ENCODE measurements around the gene PHACTR2.
"Not testable (repeated sequence)": the region's sequence is repeated elsewhere in the genome, so short reads cannot be mapped to it uniquely, and the experiment has no call there.

Gene PHACTR2

DNA sequence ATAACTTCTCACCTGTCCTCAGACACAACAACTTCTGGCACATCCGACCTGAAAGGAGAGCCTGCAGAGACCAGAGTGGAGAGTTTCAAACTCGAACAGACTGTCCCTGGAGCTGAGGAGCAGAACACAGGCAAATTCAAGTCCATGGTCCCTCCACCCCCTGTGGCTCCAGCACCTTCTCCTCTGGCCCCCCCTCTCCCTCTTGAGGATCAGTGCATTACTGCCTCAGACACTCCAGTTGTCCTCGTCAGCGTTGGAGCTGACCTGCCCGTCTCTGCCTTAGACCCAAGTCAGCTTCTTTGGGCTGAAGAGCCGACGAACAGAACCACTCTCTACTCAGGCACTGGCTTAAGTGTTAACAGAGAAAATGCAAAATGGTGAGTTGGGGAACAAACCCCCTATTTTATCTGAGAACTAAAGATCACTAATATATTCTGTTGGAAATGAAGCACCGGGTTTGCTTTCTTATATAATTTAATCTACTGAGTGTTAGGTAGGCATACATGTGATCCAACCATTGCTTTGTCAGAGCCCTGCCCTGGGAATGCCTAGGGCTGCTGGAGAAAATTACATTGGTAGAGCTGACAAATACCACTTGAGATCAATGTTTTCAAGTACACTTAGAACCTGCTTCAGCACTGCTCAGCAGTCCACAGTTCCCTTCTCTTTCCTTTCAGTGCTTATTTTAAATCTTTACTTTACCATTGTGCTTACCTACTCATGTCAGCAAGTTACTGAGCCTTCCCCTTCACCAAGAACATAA, 87.8 kb downstream of the PHACTR2 start:
- DNase-seq (ENCODE audit: low read depth in 4 of 4, low spot score in 1 of 4) = no peak

DNA sequence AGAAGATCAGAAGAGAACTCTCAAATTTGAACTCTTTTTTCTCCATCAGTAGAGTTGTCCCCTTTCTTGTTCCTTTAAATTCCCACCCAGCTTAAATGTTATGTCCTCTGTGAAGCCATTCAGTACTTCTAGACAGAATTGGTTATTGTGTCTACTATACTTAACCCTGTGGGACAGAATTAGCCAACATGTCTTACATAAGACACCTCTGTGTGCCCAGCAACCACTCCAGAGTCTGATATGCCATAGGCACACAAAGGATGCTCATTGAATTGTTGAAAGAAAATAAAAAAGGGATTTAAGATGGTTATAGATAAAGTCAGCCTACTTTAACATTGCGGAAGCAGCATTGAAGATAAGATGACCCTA, 88.4 kb downstream of the PHACTR2 start:
- no peak for DNase-seq (ENCODE audit: low read depth in 4 of 4, low spot score in 1 of 4)

GRCh38 chr6:143767433-143767832, 89.7 kb downstream of the PHACTR2 start:
- DNase-seq (ENCODE audit: low read depth in 4 of 4, low spot score in 1 of 4) = no peak

- DNase-seq (ENCODE audit: low read depth in 4 of 4, low spot score in 1 of 4) = no peak
Observed at GRCh38 chr6:143772116-143773086, 94.6 kb downstream of the PHACTR2 start.

DNA sequence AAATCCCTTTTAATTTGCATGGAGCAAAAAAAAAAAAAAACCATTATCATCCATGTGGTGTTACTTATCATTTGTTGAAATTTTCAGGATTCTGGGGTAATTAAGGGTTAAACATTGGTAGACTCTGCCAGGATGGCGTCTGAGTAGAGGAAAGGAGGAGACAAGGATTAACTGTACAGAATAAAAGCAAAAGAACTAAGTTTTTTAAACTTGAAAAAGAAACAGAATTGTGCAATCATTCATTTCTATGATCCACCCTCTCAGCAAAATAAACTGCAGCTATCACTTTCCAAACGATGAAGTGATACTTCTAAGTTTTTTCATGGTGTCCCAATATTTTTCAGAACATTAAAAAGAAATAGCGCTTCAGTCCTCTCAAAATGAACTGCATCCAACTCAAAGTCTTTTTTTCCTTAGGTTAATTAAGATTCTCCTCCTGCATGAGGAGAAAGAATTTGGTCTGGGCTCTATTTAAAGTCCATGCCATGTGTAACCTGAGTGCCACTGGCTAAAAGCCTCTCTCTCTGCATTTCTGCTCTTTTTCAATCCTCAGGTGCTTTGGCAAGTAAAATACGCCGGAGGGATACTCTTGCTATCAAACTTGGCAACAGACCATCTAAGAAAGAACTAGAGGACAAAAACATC, 95.9 kb downstream of the PHACTR2 start:
- DNase-seq (ENCODE audit: low read depth in 4 of 4, low spot score in 1 of 4) = no peak

- DNase-seq (ENCODE audit: low read depth in 4 of 4, low spot score in 1 of 4) = no peak
Observed at GRCh38 chr6:143774347-143774746, 96.6 kb downstream of the PHACTR2 start.

GRCh38 chr6:143775336-143775735, 97.6 kb downstream of the PHACTR2 start:
- no peak for DNase-seq (ENCODE audit: low read depth in 4 of 4, low spot score in 1 of 4)

- DNase-seq (ENCODE audit: low read depth in 4 of 4, low spot score in 1 of 4) = no peak
Observed at GRCh38 chr6:143778926-143779325, 101.2 kb downstream of the PHACTR2 start.

- no peak for DNase-seq (ENCODE audit: low read depth in 4 of 4, low spot score in 1 of 4)
Observed at GRCh38 chr6:143782481-143782880, 104.7 kb downstream of the PHACTR2 start.

DNA sequence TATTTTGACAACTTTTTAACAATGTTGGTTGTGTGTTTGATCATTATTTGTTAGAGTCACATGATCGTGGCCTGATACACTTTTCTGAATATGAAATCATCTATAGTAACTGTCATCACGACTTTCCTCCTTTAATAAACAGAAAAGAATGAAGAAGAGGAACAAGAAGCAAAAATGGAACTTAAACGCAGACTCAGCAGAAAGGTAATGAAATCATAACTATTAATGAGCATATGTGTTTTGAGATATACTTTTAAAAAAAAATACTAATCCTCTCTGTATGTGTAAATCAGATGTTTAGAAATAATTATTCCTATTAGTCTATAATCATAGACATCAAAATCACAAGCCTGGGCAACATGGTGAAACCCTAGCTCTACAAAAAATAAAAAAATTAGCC, 105.3 kb downstream of the PHACTR2 start:
- DNase-seq (ENCODE audit: low read depth in 4 of 4, low spot score in 1 of 4) = no peak

DNA sequence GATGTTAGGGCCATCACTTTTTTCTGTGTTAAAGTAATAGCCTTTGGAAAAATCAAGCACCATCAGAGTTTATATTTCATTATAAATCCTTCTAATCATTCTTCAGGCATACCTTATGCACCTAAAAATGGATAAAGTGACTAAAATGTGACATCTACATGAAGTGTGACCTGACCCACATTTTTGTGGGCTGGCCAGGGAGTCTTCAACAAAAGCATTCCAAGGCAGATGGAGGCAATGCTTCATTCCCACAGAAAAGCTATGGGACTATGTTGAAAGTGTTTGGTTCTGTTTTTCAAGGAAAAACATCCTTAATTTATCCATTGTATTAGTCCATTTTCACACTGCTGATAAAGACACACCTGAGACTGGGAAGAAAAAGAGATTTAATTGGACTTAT, 106.6 kb downstream of the PHACTR2 start:
- DNase-seq (ENCODE audit: low read depth in 4 of 4, low spot score in 1 of 4) = no peak

DNA sequence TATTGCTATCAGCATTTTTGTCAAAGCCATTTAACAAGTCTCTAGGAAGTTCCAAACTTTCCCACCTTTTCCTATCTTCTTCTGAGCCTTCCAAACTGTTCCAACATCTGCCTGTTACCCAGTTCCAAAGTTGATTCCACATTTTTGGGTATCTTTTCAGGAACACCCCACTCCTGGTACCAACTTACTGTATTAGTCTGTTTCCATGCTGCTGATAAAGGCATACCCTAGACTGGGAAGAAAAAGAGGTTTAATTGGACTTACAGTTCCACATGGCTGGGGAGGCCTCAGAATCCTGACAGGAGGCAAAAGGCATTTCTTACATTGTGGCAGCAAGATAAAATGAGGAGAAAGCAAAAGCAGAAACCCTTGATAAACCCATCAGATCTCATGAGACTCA, 108.6 kb downstream of the PHACTR2 start:
- not testable (repeated sequence) for DNase-seq (ENCODE audit: low read depth in 4 of 4, low spot score in 1 of 4)

DNA sequence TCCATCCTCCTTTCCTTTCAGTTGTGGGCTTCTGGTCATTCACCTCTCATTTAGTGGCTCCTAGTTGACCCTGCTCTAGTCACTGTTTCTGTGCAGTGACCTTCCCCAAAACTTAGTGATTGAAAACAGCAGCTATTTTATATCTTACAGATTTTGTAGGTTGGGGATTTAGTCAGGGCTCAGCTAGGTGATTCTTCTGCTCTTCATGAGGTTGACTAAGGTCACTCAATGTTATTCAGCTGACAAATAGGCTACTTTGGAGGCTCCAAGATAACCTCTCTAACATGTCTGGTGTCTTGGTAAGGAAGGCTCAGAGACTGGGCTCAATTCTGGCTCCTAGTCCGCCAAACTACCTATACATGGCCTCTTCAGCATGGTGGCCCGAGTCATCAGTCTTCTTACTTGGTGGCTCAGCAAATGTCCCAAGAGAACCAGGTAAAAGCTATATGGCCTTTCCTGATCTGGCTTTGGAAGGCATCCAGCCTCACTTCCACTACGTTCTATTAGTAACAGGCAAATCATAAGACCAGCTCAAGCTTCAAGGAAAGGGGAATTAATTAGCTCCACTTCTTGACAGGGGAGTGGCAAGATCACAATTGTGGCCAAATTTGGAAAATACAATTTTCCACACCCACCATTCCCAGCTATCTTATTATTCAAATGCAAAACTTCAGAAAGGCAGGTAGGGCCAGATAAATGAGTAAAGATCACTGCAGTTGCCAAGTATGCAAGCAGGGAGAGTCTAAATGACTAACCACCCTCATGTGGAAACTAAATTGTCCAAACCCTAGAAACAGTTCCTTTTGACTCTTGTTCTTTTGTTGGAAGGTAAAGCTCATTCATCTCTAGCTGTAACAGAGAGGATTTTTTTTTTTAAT, 114.9 kb downstream of the PHACTR2 start:
- DNase-seq (ENCODE audit: low read depth in 4 of 4, low spot score in 1 of 4) = no peak

- DNase-seq (ENCODE audit: low read depth in 4 of 4, low spot score in 1 of 4) = no peak
Observed at GRCh38 chr6:143793280-143793619, 115.5 kb downstream of the PHACTR2 start.

DNA sequence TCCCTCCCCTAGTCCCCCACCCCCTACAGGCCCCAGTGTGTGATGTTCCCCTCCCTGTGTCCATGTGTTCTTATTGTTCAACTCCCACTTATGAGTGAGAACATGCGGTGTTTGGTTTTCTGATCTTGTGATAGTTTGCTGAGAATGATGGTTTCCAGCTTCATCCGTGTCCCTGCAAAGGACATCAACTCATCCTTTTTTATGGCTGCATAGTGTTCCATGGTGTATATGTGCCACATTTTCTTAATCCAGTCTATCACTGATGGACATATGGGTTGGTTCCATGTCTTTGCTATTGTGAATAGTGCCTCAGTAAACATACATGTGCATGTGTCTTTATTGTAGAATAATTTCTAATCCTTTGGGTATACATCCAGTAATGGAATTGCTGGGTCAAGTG, 118.8 kb downstream of the PHACTR2 start:
- not testable (repeated sequence) for DNase-seq (ENCODE audit: low read depth in 4 of 4, low spot score in 1 of 4)

DNA sequence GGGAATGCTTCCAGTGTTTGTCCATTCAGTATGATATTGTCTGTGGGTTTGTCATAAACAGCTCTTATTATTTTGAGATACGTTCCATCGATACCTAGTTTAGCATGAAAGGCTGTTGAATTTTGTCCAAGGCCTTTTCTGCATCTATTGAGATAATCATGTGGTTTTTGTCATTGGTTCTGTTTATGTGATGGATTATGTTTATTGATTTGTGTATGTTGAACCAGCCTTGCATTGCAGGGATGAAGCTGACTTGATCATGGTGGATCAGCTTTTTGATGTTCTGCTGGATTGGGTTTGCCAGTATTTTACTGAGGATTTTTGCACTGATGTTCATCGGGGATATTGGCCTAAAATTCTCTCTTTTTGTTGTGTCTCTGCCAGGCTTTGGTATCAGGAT, 120.7 kb downstream of the PHACTR2 start:
- not testable (repeated sequence) for DNase-seq (ENCODE audit: low read depth in 4 of 4, low spot score in 1 of 4)

DNA sequence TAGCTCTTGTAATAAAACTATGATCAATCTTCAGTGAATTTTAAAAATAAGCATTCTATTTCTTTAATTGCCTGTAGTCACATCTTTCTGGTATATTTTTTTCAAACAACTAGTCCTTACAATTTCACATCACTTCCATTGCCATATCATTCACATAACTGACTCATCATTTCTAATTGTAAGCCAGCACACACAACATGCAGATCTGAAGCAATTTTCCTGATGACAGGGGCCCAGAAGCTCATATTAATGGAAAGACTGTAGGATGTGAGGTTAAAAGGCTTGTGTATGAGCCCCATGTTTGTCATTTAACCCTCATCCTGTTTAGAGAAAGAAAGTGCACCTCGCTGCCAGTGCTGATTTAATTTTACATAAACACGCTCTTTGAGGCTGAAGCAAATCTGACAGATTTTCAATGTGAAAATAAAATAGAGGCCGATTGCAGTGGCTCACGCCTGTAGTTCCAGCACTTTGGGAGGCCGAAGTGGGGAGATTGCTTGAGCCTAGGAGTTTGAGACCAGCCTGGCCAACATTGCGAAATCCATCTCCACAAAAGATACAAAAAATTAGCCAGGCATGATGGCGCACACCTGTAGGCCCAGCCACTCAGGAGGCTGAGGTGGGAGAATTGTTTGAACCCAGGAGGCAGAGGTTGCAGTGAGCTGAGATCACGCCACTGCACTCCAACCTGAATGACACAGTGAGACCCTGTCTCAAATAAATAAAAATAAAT, 125.2 kb downstream of the PHACTR2 start:
- DNase-seq (ENCODE audit: low read depth in 4 of 4, low spot score in 1 of 4) = no peak

- no peak for DNase-seq (ENCODE audit: low read depth in 4 of 4, low spot score in 1 of 4)
Observed at GRCh38 chr6:143803769-143804568, 126.2 kb downstream of the PHACTR2 start.

- no peak for DNase-seq (ENCODE audit: low read depth in 4 of 4, low spot score in 1 of 4)
Observed at GRCh38 chr6:143804835-143805239, 127.1 kb downstream of the PHACTR2 start.
